AG10803 (cell line): Measurements from ENCODE around the gene GALNT9.
A peak's percentile ranks its signal among the peaks of the same experiment; 100 is the strongest.
"Not testable (repeated sequence)": the region's sequence is repeated elsewhere in the genome, so short reads cannot be mapped to it uniquely, and the experiment has no call there.

Experiments used
- DNase-seq: peaks from one replicate; pipeline ENCODE4 v3.0.0; 2010; ENCODE audit warnings: low read depth
- H3K4me3 ChIP-seq: 2 replicates; pipeline ENCODE4 v1.5.1; 2011; ENCODE audit warnings: mild to moderate bottlenecking, low read length, control low read depth
- CTCF ChIP-seq: conservative IDR thresholded peaks from 2 replicates; pipeline ENCODE4 v1.5.1; 2011; ENCODE audit warnings: mild to moderate bottlenecking, low read length, control low read depth, inconsistent platforms

Gene GALNT9

GRCh38 chr12:132196038-132196872, 133.1 kb downstream of the GALNT9 start:
- DNase-seq = no peak
- no peak overlapping the region for H3K4me3 ChIP-seq
- no peak for TF ChIP-seq CTCF

GRCh38 chr12:132195242-132195641, 134.1 kb downstream of the GALNT9 start:
- DNase-seq, H3K4me3 ChIP-seq: not testable (repeated sequence)

- no peak overlapping the region for H3K4me3 ChIP-seq
- no peak for TF ChIP-seq CTCF
- no peak for DNase-seq
Observed at GRCh38 chr12:132194556-132194955, 134.8 kb downstream of the GALNT9 start.

GRCh38 chr12:132194056-132194455, 135.3 kb downstream of the GALNT9 start:
- H3K4me3 ChIP-seq = no peak overlapping the region
- peak; percentile 23 for TF ChIP-seq CTCF
- no peak for DNase-seq

GRCh38 chr12:132191715-132192553, 137.5 kb downstream of the GALNT9 start:
- no peak for TF ChIP-seq CTCF
- no peak overlapping the region for H3K4me3 ChIP-seq
- DNase-seq = no peak

- no peak for DNase-seq
- H3K4me3 ChIP-seq = no peak overlapping the region
- TF ChIP-seq CTCF = no peak
Observed at GRCh38 chr12:132190834-132191500, 138.4 kb downstream of the GALNT9 start.

- no peak for TF ChIP-seq CTCF
- H3K4me3 ChIP-seq = peak overlapping the region; percentile 65
- no peak for DNase-seq
Observed at GRCh38 chr12:132190012-132190755, 139.2 kb downstream of the GALNT9 start.
